Fibroblast of villous mesenchyme (primary cell): ENCODE data around the gene SP9. TPM values are rescaled to one million over a fixed set of nuclear protein-coding genes. Genes with fewer than 3 reads are reported as not detected.

Experiments used
- DNase-seq: peaks from one replicate; pipeline ENCODE4 v3.0.0-alpha.2; 2010; ENCODE audit warnings: low read depth
- H3K4me3 ChIP-seq: 2 replicates; pipeline ENCODE4 v1.5.1; 2011; ENCODE audit warnings: low read depth, mild to moderate bottlenecking, low read length
- CTCF ChIP-seq: IDR thresholded peaks from 2 replicates; pipeline ENCODE4 v1.5.1; 2012; ENCODE audit warnings: low read depth, mild to moderate bottlenecking, low read length; ENCODE audit not compliant: insufficient read depth
- total RNA-seq: library from RNA; depleted of rRNA; stranded (reverse); fragments of >200 nt; gene quantifications from 2 replicates; pipeline ENCODE4 v1.2.3, GENCODE V29; 2012

Gene SP9
- total RNA-seq, 1 donor = 0.43 TPM

- peak; percentile 38 for DNase-seq
- H3K4me3 ChIP-seq = no peak overlapping the region
- no peak for TF ChIP-seq CTCF
These were observed 42.2 kb downstream of the SP9 start for GRCh38 chr2:174376967-174377366.

- no peak overlapping the region for H3K4me3 ChIP-seq
- no peak for DNase-seq
- no peak for TF ChIP-seq CTCF
These were observed 49.0 kb downstream of the SP9 start for GRCh38 chr2:174383796-174384195.

- no peak for DNase-seq
- H3K4me3 ChIP-seq = no peak overlapping the region
- no peak for TF ChIP-seq CTCF
These were observed 50.4 kb downstream of the SP9 start for GRCh38 chr2:174385201-174385600.

Other genes with a start within 250 kb of the SP9 start
- gene OLA1, start 86.4 kb upstream of the SP9 start, total RNA-seq = 68.3 and 101 TPM in 2 replicates
- gene SCRN3, start 60.8 kb downstream of the SP9 start, total RNA-seq = 23.7 and 25.1 TPM in 2 replicates
- 2.3 and 3.9 TPM in 2 replicates for gene GPR155, start 152.1 kb downstream of the SP9 start, total RNA-seq